HepG2 (cell line): Measurements from ENCODE around the gene INPP4B. TPM values are rescaled to one million over a fixed set of nuclear protein-coding genes. Genes with fewer than 3 reads are reported as not detected.

Experiments used
- ATAC-seq: fragments of 200-7000 bp; cut with Tn5 transposase; 3 replicates; pipeline ENCODE4 v1.9.1; 2020; ENCODE audit warnings: mild to moderate bottlenecking, moderate library complexity
- BruUV-seq: library from RNA; stranded (reverse); fragments of 400-500 nt; replicated peaks from 2 replicates; lab custom pipeline; 2021; lab: Mats Ljungman, UMichigan
- CTCF ChIA-PET: fragments of 300-600 bp; formaldehyde crosslinking; extraction: SDS; loops from one replicate; lab custom pipeline; 2021; ENCODE audit warnings: low total read pairs, inconsistent platforms, low intra/inter-chr PET ratio; lab: Yijun Ruan, JAX
- POLR2A ChIA-PET: fragments of 350-600 bp; sonication (Branson Sonifier 250); formaldehyde crosslinking; loops from one replicate; lab custom pipeline; 2020; ENCODE audit warnings: antibody characterized with exemption, inconsistent platforms; lab: Yijun Ruan, JAX
- DNase-seq: peaks from one replicate; pipeline ENCODE4 v3.0.0-alpha.2; 2015; ENCODE audit warnings: low spot score
- FAIRE-seq: peaks from 3 replicates; lab custom pipeline; 2011; peaks lifted over from hg19 to GRCh38; lab: Jason Lieb, UNC
- H2AFZ ChIP-seq: one replicate; pipeline ENCODE4 v1.6.1; 2011; ENCODE audit warnings: low read length, inconsistent platforms
- H3K27ac ChIP-seq: fragments of 300-600 bp; 3 replicates; pipeline ENCODE4 v1.8.0; 2011; ENCODE audit warnings: mixed run types, mild to moderate bottlenecking, mixed read lengths, low read length, inconsistent platforms; ENCODE audit not compliant: insufficient read depth; ENCODE audit errors: extremely low read length
- H3K27me3 ChIP-seq, 2 experiments: fragments of 200-600 bp in 1 of 2; 2 replicates in 1 of 2; 3 replicates in 1 of 2; pipeline versions ENCODE4 v1.6.0 to v1.8.0; 2011; ENCODE audit warnings: low read length in 2 of 2, mild to moderate bottlenecking in 2 of 2, moderate library complexity in 2 of 2, inconsistent platforms in 1 of 2; ENCODE audit not compliant: insufficient read depth in 2 of 2, control insufficient read depth in 1 of 2
- H3K36me3 ChIP-seq, 2 experiments: fragments of 200-600 bp in 1 of 2; replicated peaks in 1 of 2; 2 replicates in 1 of 2; 3 replicates in 1 of 2; pipeline versions ENCODE4 v1.5.1 to v1.8.0; 2011; ENCODE audit warnings: low read length in 2 of 2, inconsistent platforms in 1 of 2; ENCODE audit not compliant: insufficient read depth in 2 of 2, control insufficient read depth in 1 of 2
- H3K4me1 ChIP-seq: 2 replicates; pipeline ENCODE4 v1.5.1; 2012; ENCODE audit warnings: low read length, inconsistent platforms; ENCODE audit not compliant: insufficient read depth
- H3K4me2 ChIP-seq: 2 replicates; pipeline ENCODE4 v1.6.0; 2011; ENCODE audit warnings: low read depth, low read length, inconsistent platforms
- H3K4me3 ChIP-seq, 3 experiments: fragments of 200-600 bp in 1 of 3; sonication (generic), shearing (Covaris generic) in 1 of 3; replicated peaks in 1 of 3; 2 replicates each; pipeline ENCODE4 v1.5.1; 2011 to 2016; ENCODE audit warnings: low read length in 3 of 3, inconsistent platforms in 2 of 3, low read depth in 2 of 3, mild to moderate bottlenecking in 2 of 3, control low read depth in 1 of 3, mixed read lengths in 1 of 3; ENCODE audit not compliant: insufficient read depth in 1 of 3
- H3K79me2 ChIP-seq: one replicate; pipeline ENCODE4 v1.6.1; 2011; ENCODE audit warnings: low read length, inconsistent platforms; ENCODE audit not compliant: insufficient read depth
- H3K9ac ChIP-seq: 2 replicates; pipeline ENCODE4 v1.6.0; 2011; ENCODE audit warnings: mild to moderate bottlenecking, low read depth, low read length, inconsistent platforms; ENCODE audit not compliant: insufficient read depth
- H3K9me3 ChIP-seq: 2 replicates; pipeline ENCODE4 v1.5.1; 2012; ENCODE audit warnings: mild to moderate bottlenecking, low read length
- H4K20me1 ChIP-seq: 2 replicates; pipeline ENCODE4 v1.6.0; 2011; ENCODE audit warnings: inconsistent platforms, mild to moderate bottlenecking, low read length, moderate library complexity; ENCODE audit not compliant: insufficient read depth
- CBFB ChIP-seq: sonication (generic); formaldehyde crosslinking; IDR thresholded peaks from 2 replicates; pipeline ENCODE4 v1.4.0; 2020; ENCODE audit warnings: missing genetic modification reagents
- MTF2 ChIP-seq: sonication (generic); formaldehyde crosslinking; IDR thresholded peaks from 2 replicates; pipeline ENCODE4 v1.5.0; 2020; ENCODE audit warnings: missing genetic modification reagents, borderline replicate concordance
- ZNF790 ChIP-seq: sonication (generic); formaldehyde crosslinking; IDR thresholded peaks from 2 replicates; pipeline ENCODE4 v1.8.0; 2022; ENCODE audit warnings: missing genetic modification reagents, mild to moderate bottlenecking, borderline replicate concordance
- ZSCAN31 ChIP-seq: sonication (generic); formaldehyde crosslinking; IDR thresholded peaks from 2 replicates; pipeline ENCODE4 v1.5.0; 2020; ENCODE audit warnings: low read depth, mild to moderate bottlenecking, missing genetic modification reagents
- in situ Hi-C: cut with HindIII; loops from 2 replicates; pipeline ENCODE4 v1.10.0; 2017; ENCODE audit warnings: low pct_unique_long_range_greater_than_20kb; ENCODE audit not compliant: extremely low pct_ligation_motif_present
- intact Hi-C: fragments of 100-400 bp; cut with micrococcal nuclease; formaldehyde crosslinking; loops from one replicate; pipeline ENCODE4 v1.10.0; 2022; ENCODE audit not compliant: unreplicated experiment
- polyA plus RNA-seq, 8 experiments: library from polyadenylated mRNA; depleted of rRNA in 3 of 8; stranded (reverse) in 7 of 8; unstranded in 1 of 8; fragments of >200 nt; fragmentation: Illumina TruSeq in 4 of 8; extraction: Trizol in 4 of 8; gene quantifications; 2 replicates each; pipeline versions ENCODE4 v1.2.1 to v1.2.3, GENCODE V29; 2011 to 2016; ENCODE audit warnings: low read depth in 4 of 8, missing spikeins in 1 of 8, mixed read lengths in 1 of 8; ENCODE audit not compliant: insufficient read depth in 1 of 8
- total RNA-seq, 5 experiments: library from RNA; depleted of rRNA; stranded (reverse); fragments of >200 nt; fragmentation: Illumina TruSeq; extraction: Trizol; gene quantifications; 2 replicates each; pipeline ENCODE4 v1.2.3, GENCODE V29; 2016; ENCODE audit warnings: low read depth in 1 of 5
- TF ChIP-seq, protein P1 (sequence below): sonication (generic); formaldehyde crosslinking; IDR thresholded peaks from 2 replicates; pipeline ENCODE4 v1.4.0; 2020; ENCODE audit warnings: missing genetic modification reagents
- TF ChIP-seq, protein P2 (sequence below): sonication (generic); formaldehyde crosslinking; IDR thresholded peaks from 2 replicates; pipeline ENCODE4 v1.8.0; 2022; ENCODE audit warnings: mild to moderate bottlenecking, missing genetic modification reagents
- TF ChIP-seq, protein P3 (sequence below): sonication (generic); formaldehyde crosslinking; IDR thresholded peaks from 2 replicates; pipeline ENCODE4 v1.5.0; 2020; ENCODE audit warnings: missing genetic modification reagents, mild to moderate bottlenecking, borderline replicate concordance

Gene INPP4B
- total and polyA plus RNA-seq, 2 of the 13 experiments (the other 11 are each of a cell fraction or from before 2014, with no cell fraction given) = not detected

DNA sequence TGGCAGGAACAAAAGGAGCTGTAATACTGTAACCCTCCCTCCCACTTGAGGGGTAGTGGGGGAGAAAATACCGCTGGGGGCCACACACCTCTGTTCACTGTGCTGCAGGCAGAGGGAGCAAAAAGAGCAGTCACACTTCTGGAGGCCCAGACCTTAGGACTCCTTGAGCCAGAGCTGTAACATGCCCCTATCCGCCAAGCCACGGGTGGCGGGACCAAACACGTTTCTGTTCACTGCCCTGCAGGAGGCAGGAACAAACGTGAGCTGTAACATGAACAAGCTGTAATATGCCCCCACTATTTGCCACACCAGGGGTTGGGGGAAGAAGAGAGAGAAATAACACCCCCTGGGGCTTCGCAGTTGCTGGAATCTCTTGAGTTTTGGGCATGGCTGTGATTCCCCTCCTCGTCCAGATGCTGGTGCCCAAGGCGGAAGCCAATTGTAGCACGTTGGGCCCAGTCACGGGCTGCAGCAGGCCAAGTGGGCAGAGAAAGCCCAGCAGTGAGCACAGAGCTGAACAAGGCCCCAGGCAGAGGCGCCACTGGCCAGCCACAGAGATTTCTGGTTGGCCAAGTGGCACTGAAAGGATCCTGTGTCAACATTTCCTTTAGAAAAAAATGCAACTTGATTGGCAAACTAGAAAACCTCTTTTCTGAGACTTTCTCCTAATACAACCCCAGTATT lies 509.7 kb downstream of the INPP4B start (continued):
- TF ChIP-seq, protein P1, sequence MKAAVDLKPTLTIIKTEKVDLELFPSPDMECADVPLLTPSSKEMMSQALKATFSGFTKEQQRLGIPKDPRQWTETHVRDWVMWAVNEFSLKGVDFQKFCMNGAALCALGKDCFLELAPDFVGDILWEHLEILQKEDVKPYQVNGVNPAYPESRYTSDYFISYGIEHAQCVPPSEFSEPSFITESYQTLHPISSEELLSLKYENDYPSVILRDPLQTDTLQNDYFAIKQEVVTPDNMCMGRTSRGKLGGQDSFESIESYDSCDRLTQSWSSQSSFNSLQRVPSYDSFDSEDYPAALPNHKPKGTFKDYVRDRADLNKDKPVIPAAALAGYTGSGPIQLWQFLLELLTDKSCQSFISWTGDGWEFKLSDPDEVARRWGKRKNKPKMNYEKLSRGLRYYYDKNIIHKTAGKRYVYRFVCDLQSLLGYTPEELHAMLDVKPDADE = no peak

DNA sequence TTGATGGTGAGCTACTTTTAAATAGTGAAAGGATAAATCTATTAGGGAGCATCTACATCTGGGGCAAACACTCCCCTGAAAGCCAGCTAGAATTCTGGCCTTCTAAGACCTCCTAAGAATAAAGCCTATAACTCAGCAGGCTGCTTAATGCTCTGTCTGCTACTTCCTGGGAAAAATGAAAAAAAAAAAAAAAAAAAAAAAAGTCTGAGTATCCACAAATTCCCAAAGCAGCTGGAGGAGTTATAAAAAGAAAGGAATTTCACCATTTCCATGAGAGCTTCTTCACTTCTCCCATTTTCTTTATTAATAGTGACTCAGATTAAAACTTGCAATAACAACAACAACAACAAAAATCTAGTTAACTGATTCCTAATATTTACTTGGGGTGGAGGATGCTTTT lies 511.2 kb downstream of the INPP4B start:
- CTCF ChIA-PET = no interaction called here
- in situ Hi-C loops (no loop called here), intact Hi-C loops (no loop called here)

More for the DNA sequence above, 511.2 kb downstream of the INPP4B start:
- no peak for ATAC-seq
- no peaks in the 10 kb centered on the region for H3K4me1 ChIP-seq
- no peak overlapping the region for H3K27ac ChIP-seq
- no peak overlapping the region for H3K4me2 ChIP-seq
- no peaks in the 10 kb centered on the region for H3K9me3 ChIP-seq
- H2AFZ ChIP-seq = no peak overlapping the region
- TF ChIP-seq, protein P2, sequence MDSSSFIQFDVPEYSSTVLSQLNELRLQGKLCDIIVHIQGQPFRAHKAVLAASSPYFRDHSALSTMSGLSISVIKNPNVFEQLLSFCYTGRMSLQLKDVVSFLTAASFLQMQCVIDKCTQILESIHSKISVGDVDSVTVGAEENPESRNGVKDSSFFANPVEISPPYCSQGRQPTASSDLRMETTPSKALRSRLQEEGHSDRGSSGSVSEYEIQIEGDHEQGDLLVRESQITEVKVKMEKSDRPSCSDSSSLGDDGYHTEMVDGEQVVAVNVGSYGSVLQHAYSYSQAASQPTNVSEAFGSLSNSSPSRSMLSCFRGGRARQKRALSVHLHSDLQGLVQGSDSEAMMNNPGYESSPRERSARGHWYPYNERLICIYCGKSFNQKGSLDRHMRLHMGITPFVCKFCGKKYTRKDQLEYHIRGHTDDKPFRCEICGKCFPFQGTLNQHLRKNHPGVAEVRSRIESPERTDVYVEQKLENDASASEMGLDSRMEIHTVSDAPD = no peak
- TF ChIP-seq, protein P3, sequence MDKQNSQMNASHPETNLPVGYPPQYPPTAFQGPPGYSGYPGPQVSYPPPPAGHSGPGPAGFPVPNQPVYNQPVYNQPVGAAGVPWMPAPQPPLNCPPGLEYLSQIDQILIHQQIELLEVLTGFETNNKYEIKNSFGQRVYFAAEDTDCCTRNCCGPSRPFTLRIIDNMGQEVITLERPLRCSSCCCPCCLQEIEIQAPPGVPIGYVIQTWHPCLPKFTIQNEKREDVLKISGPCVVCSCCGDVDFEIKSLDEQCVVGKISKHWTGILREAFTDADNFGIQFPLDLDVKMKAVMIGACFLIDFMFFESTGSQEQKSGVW (CRISPR knock-in tag) = no peak
- TF ChIP-seq ZSCAN31 (CRISPR knock-in tag) (no peak), CBFB (CRISPR knock-in tag) (no peak), MTF2 (no peak), ZNF790 (CRISPR knock-in tag) (no peak)
- no peaks in the 10 kb centered on the region for H4K20me1 ChIP-seq
- H3K4me3 ChIP-seq = no peak overlapping the region
- H3K79me2 ChIP-seq = no peaks in the 10 kb centered on the region
- POLR2A ChIA-PET = no interaction called here
- no peak overlapping the region for H3K9ac ChIP-seq
- no peak for DNase-seq
- no peak for FAIRE-seq
- H3K36me3 ChIP-seq = no peaks in the 10 kb centered on the region
- no TSS peak for BruUV-seq
- no peaks in the 10 kb centered on the region for H3K27me3 ChIP-seq
